DMS114 treated with DMSO at 0.1 percent for 48 hours (cell line): ENCODE results near the gene C1orf35.

Source experiments
- DNase-seq: peaks from one replicate; lab custom pipeline; 2025; ENCODE audit not compliant: unreplicated experiment; lab: John Stamatoyannopoulos, UW

Gene C1orf35

GRCh38 chr1:228081144-228081543, 22.0 kb downstream of the C1orf35 start:
- DNase-seq: no peak

GRCh38 chr1:228079601-228080263, 23.4 kb downstream of the C1orf35 start:
- DNase-seq: no peak

- no peak for DNase-seq
Observed at GRCh38 chr1:228079013-228079412, 24.1 kb downstream of the C1orf35 start.

GRCh38 chr1:228077565-228078330, 25.4 kb downstream of the C1orf35 start:
- DNase-seq: no peak

GRCh38 chr1:228076796-228077430, 26.2 kb downstream of the C1orf35 start:
- no peak for DNase-seq

- no peak for DNase-seq
Observed at GRCh38 chr1:228075801-228076271, 27.3 kb downstream of the C1orf35 start.

- no peak for DNase-seq
Observed at GRCh38 chr1:228074954-228075730, 28.0 kb downstream of the C1orf35 start.

GRCh38 chr1:228073857-228074545, 29.1 kb downstream of the C1orf35 start:
- DNase-seq: no peak

- DNase-seq: no peak
Observed at GRCh38 chr1:228073061-228073856, 29.9 kb downstream of the C1orf35 start.

- DNase-seq: no peak
Observed at GRCh38 chr1:228072658-228073043, 30.5 kb downstream of the C1orf35 start.

- DNase-seq: no peak
Observed at GRCh38 chr1:228071839-228072657, 31.1 kb downstream of the C1orf35 start.

GRCh38 chr1:228070851-228071250, 32.3 kb downstream of the C1orf35 start:
- no peak for DNase-seq

GRCh38 chr1:228070173-228070572, 33.0 kb downstream of the C1orf35 start:
- no peak for DNase-seq

- DNase-seq: no peak
Observed at GRCh38 chr1:228068359-228068758, 34.8 kb downstream of the C1orf35 start.

GRCh38 chr1:228066891-228067654, 36.1 kb downstream of the C1orf35 start:
- no peak for DNase-seq

- no peak for DNase-seq
Observed at GRCh38 chr1:228066416-228066815, 36.7 kb downstream of the C1orf35 start.

- DNase-seq: no peak
Observed at GRCh38 chr1:228065543-228066347, 37.4 kb downstream of the C1orf35 start.
